Glomerular visceral epithelial cell (primary cell): ENCODE data around the gene ISOC2.

Experiments used
- DNase-seq: peaks from one replicate; pipeline ENCODE4 v3.0.0-alpha.2; 2016; ENCODE audit errors: extremely low spot score

The ISOC2 gene

GRCh38 chr19:55406826-55407549 is 54.5 kb downstream of the ISOC2 start:
- no peak for DNase-seq

DNA sequence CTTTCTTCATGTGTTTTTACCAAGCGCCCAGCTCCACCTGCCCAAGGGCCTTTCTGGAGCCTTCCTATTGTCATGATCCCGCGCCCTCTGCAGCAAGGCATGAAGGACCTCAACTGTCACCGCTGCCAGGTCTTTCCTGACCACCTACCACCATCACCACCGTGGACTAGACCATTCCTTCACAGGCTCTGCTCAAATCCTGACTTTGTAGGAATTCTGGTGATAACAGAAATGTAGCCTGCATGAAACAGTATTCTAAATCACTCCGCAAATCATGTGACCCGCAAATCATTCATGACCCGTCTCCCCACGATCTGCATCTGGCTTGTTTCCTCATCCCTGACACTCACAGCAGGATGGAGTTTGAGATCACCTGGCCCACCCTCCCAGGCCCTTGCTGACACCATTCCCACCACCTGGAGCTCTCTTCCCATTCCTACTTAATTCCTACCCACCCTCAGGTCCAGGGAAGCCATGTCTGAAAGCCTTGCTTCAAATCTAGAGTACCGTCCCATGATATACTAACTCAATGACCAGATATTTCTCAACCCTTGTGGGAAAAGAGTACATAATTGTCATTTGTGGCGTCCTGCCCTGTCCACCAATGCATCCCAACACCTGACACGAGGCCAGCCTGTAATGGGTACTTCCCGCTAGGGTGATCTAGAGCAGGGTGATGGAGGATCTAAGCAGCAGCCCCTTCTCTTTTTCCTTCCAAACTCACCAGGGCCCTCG is 55.2 kb downstream of the ISOC2 start:
- no peak for DNase-seq

DNA sequence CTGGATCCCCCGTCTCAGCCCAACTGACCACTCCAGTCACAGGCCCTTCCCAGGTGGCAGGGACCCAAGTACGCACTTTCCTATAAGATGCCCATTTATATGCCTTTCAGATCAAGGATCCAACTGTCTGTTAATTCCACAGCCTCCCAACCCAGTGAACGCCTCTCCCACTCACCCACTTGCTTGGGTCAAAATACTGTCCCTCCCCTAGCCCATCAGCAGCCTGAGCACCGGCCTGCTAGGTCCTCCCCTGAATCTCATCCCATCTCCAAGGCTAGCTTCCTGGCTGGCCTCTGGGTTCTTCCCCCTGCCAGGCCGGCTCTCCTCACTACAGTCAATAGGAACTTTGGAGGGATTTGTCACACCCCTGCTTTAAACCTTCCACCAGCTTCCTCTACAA is 55.8 kb downstream of the ISOC2 start:
- no peak for DNase-seq
